Eye (tissue), 1 donor: ENCODE results near the gene VSNL1.

Experiments used
- DNase-seq: peaks from one replicate; pipeline ENCODE4 v3.0.0-alpha.2; 2015

VSNL1 gene

GRCh38 chr2:17584689-17585088 lies 44.2 kb downstream of the VSNL1 start:
- no peak for DNase-seq

DNA sequence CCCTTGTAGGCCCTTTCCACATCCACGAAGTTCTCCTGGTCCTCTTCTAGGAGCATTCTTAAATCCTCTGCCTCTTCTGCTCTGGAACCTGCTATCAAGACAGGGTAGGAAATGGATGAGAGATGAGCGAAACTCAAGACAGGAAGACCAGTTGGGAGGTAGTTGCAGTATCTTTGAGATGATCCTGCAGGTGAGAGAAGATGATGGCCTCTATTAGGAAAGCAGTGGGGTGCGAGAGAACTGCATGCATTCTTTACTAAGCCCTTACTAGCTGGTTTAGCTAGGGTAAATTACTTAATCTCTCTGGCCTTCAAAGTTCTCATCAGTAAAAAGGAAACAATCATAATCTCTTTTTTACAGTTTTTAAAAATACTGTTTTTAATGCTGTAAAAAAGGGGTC lies 47.0 kb downstream of the VSNL1 start:
- no peak for DNase-seq

DNA sequence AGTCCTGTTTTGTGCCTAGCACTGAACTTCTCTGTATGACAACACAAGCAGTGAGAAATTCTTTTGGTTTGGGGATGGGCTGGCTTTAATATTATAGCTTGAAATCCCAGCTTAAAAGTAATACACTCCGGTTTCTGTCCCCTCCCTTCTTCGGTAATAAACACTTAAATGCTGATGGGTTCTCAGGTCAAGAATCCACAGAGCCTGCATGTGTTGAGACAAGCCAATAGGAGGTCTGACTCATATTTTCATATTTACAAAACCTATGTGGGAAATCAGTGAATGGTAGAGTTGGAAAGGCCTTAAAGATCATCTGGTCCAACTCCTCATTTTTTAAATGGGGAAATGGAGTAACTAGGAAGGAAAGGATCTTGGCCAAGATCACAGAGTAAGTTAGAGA lies 47.5 kb downstream of the VSNL1 start:
- DNase-seq, result no peak

DNA sequence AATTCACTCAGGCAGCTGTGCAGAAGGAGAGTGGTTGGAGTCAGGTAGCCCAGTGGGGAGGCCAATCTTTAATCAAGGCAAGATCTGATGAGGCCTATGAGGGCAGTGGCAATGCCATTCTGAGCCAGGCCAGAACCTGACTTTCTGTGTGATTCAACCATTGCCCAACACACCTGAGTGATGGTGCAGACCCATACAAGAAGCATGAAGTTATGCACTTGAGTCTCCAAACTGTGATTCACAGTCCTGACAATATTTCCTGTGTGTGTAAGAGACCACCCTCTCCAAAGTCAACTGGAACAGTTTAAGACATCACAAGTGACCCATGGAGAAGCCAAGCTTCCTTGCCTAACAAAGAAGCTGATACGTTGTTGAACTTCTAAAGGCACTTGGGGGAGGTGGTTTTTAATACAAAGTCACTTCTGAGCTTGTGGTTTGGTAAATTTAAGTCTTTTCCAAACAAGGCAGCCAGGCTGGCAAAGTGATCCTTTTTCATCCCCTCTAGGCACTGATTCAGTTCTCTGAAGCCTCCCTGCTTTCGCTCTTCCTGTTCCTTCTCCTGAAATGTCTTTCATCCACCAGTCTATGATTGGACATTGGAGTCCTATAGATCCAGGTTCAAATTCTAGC lies 49.0 kb downstream of the VSNL1 start:
- no peak for DNase-seq

DNA sequence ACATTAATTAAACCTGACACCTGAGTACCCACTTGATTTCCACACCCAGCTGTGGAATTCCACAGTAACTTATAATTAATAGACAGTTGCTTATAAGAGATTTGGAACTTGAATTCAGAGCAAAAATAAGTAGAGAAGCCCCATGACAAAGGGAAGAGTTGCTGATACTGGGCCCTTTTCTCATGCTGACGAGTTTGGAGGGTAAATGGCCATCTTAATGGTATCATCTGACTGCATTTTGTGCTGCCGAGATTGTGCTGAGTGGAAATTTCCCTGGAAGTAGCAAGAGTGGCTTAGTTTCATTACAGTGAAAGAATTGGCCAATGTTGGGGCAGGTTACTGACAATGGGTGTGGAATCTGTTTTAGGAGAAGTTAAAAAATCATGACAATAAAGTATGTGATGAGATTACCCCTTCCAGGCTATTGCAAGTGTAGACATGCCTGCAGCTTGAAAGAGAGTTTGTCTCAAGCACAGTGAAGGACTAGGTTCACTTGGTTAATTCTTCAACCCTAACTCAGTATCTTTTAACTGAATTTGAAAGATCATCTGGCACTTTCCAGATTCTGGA lies 49.9 kb downstream of the VSNL1 start:
- DNase-seq, result no peak

GRCh38 chr2:17591846-17592245 lies 51.4 kb downstream of the VSNL1 start:
- DNase-seq, result peak; percentile 84

- no peak for DNase-seq
These were observed 52.4 kb downstream of the VSNL1 start for GRCh38 chr2:17592731-17593409.

GRCh38 chr2:17593445-17593840 lies 52.9 kb downstream of the VSNL1 start:
- DNase-seq, result no peak

DNA sequence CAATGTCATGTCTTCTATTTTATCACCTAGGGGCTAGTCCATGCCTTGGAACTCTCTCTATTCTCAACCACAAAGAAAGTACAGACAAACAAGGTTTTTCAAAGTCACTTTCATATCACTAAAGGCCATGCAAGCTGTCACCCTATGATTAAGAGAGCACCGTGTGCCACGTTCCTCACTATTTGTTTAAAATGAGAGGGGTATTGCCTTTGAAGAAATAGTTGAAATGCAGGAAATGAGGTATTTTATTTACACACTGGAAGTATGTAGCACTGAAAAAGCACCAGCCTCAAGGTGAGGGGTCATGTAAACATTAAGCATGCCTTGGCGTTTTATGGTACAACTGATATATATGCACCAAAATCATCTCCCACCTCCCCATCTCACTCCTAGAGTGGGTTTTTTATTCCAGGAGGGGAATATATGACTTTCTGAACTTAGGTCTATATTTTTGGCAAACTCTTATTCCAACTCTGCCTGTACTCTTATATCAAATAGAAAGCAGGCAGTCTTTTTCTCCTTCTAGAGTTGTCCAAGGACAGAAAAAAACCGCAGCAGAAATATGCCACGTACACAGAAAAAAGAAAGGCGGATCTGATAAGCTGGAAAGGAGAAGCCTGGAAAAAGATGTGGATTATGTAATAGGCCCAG lies 53.5 kb downstream of the VSNL1 start:
- DNase-seq, result no peak

- DNase-seq, result peak; percentile 32
These were observed 54.3 kb downstream of the VSNL1 start for GRCh38 chr2:17594533-17595401.

GRCh38 chr2:17599617-17600016 lies 59.1 kb downstream of the VSNL1 start:
- no peak for DNase-seq

- DNase-seq, result no peak
These were observed 60.2 kb downstream of the VSNL1 start for GRCh38 chr2:17600556-17601204.

DNA sequence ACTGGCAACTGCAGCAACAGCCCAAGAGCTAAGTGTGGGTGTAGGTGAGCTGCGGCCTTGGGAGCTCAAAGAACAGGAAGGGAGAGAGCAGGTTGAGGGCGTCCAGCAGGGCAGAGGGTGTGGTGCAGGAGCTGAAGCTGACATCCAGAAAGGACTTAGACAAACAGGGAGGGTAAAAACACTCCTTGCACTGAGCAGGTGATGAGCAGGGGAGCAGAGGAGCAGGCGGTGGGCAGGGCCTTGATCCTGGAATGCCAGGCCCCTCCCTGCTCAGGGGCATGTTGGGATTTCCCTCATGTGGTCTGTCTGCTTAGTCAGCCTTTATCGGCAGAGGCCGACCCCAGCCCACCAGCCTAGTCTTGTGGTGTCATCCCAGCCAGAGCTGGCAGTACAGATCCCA lies 63.6 kb downstream of the VSNL1 start:
- no peak for DNase-seq

GRCh38 chr2:17605696-17606095 lies 65.2 kb downstream of the VSNL1 start:
- no peak for DNase-seq

DNA sequence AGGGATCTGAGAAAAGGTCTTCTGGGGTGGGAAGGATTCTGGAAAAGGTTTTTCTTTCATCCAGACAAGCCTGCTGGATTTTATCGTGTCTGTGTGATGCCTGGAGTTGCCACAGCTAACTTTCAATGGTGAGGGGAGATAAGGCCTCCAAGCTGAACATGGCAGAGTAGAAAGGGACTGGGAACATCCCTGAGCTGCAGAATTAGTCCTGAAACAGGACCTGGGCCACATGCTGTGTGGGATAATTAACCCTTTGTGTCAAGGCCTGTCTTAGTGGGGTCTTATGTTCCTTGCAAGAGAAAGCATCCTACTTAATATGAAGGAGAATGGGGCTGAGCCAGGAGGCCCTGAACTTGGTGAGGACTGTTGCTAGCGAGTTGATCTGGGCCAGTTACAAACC lies 66.4 kb downstream of the VSNL1 start:
- no peak for DNase-seq

DNA sequence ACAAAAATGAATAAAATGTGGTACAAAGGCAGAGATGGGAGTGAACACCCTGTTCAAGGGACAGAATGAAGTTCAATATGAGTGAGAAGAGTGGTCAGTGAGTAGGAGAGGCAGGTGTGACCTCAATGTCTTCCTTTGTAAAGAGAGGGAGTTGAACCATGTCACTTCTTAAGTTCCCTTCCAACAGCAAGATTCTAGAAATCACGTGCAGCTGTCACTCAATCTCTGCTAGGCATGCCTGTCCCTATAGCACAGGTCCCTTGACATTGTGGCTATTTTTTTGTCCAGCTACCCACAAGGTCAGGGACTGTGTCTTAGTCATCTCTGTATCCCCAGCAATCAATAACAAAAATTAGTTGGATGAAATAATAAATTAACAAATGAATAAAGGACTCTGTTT lies 66.9 kb downstream of the VSNL1 start:
- DNase-seq, result no peak

- peak; percentile 29 for DNase-seq
These were observed 67.8 kb downstream of the VSNL1 start for GRCh38 chr2:17608251-17608650.

DNA sequence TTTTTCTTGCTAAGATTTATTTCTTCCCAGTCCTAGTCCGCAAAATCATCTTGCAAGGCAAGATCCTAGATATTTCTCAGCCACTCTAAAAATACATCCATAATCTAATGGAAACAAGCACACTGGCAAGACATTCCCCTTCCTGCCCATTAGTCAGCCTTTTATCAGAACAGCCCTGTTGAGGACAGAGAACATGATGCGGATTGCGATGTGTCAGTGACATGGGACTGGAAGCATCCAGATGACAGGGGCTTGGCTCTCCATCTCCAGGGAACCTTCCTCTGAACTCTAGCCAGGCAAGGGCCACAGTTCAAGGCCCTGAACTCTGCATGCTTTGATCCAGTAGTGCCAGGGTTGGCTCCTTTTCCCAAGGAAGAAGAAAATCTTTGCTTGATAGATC lies 70.0 kb downstream of the VSNL1 start:
- DNase-seq, result no peak

DNA sequence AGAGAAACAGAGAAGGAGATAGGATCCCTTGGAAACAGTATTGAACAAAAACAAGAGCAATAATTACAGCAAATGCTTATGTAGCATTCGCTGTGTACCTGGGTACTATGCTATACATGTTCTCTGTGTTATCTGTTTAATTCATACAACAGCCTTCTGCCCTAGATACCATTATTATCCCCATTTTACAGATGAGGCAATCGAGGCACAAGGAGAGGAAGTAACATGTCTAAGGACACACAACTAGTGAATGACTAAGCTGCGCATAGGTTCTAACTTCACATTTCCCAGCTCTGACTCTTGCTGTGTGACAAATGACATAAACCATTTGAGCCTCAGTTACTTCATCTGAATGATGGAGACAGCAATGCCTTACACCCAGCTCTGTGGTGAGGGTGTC lies 70.5 kb downstream of the VSNL1 start:
- DNase-seq, result no peak

DNA sequence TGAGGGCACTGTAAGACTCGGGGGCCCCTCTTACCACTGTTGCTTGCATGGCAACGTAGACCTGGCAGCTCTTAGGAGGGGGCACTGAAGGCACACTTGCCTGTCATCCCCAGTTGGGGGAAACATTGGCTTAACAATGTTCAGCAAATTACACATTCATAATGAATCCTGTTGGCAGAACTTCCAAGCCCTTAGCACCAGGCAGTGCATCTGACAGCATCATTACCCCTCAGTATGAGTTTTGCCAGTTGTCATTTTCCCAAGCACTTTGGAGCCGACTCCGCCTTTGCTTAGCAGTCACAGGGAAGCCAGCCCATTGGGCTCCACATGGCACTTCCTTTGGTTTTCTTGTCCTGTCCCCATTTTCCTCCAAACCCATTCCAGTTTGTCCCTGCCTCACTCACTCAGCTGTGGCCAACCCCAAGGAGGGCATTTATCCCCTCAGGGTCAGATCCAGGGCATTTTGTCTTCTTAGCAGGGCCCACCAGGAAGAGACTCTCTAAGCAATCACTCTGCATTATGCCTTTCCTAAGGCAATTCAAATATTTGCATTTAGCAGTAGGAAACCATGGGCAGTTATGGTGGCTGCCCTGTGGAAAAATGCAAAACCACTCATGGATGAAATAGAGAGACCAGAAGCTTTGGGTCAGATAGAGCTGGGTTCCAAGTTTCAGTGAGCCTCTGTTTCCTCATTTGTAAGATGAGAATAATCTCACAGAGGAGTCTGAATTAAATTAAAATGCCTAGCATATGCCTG lies 73.9 kb downstream of the VSNL1 start:
- no peak for DNase-seq

DNA sequence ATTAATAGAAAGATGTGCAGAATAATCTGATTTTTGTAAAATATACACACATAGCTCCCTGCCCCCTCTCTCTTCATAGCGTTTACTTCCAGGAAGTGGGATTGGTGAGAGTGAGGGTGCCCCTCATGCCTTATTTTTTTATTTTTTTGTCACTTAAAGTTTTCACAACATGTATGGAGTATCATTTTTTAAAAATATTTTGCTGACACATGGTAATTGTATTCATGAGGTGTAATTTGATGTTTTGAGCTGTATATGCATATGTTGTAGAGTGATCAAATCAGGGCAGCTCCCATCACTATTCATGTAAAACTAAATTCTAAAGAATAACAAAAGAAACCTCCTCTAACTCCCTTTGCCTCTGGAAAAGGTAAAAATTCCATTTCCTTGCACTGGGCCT lies 74.7 kb downstream of the VSNL1 start:
- no peak for DNase-seq
